IMR-90 (cell line): ENCODE measurements around the gene PATJ. TPM values are rescaled to one million over a fixed set of nuclear protein-coding genes. Genes with fewer than 3 reads are reported as not detected.
A peak's percentile ranks its signal among the peaks of the same experiment; 100 is the strongest.

Experiments used
- ATAC-seq: fragments of 200-7000 bp; cut with Tn5 transposase; 2 replicates; pipeline ENCODE4 v1.9.1; 2020; ENCODE audit warnings: low read depth, mild to moderate bottlenecking, moderate library complexity
- BruUV-seq: library from RNA; stranded (reverse); fragments of 400-500 nt; replicated peaks from 2 replicates; lab custom pipeline; 2021; lab: Mats Ljungman, UMichigan
- CTCF ChIA-PET: fragments of 300-600 bp; formaldehyde crosslinking; extraction: SDS; loops from one replicate; lab custom pipeline; 2021; ENCODE audit warnings: antibody characterized with exemption; lab: Yijun Ruan, JAX
- POLR2A ChIA-PET: fragments of 300-600 bp; sonication (Branson Sonifier 250); formaldehyde crosslinking; loops from one replicate; lab custom pipeline; 2022; ENCODE audit warnings: antibody characterized with exemption; ENCODE audit not compliant: unreplicated experiment; lab: Charles Lee
- DNase-seq: peaks from one replicate; pipeline ENCODE4 v3.0.0; 2013
- H2AFZ ChIP-seq: replicated peaks from 2 replicates; pipeline ENCODE3; 2013; ENCODE audit warnings: low read length, mild to moderate bottlenecking; ENCODE audit not compliant: poor library complexity
- H2AK5ac ChIP-seq: 2 replicates; pipeline ENCODE4 v1.6.1; 2013; ENCODE audit warnings: low read depth, low read length, inconsistent platforms
- H2AK9ac ChIP-seq: replicated peaks from 2 replicates; pipeline ENCODE3; 2013; ENCODE audit warnings: mild to moderate bottlenecking, low read depth, low read length, moderate library complexity; ENCODE audit not compliant: poor library complexity
- H2BK120ac ChIP-seq: 2 replicates; pipeline ENCODE4 v1.6.1; 2013; ENCODE audit warnings: low read depth, low read length, inconsistent platforms
- H2BK15ac ChIP-seq: 3 replicates; pipeline ENCODE4 v1.6.1; 2013; ENCODE audit warnings: low read depth, low read length, inconsistent platforms
- H2BK20ac ChIP-seq: 2 replicates; pipeline ENCODE4 v1.6.1; 2013; ENCODE audit warnings: low read depth, mild to moderate bottlenecking, inconsistent platforms, low read length, moderate library complexity
- H2BK5ac ChIP-seq: 2 replicates; pipeline ENCODE4 v1.6.1; 2013; ENCODE audit warnings: mild to moderate bottlenecking, low read depth, low read length, inconsistent platforms; ENCODE audit not compliant: poor library complexity, severe bottlenecking
- H3K14ac ChIP-seq: replicated peaks from 2 replicates; pipeline ENCODE4 v1.6.1; 2013; ENCODE audit warnings: low read depth, low read length, inconsistent platforms
- H3K18ac ChIP-seq: 2 replicates; pipeline ENCODE4 v1.6.1; 2013; ENCODE audit warnings: low read depth, low read length, control low read depth
- H3K23ac ChIP-seq: 2 replicates; pipeline ENCODE4 v1.6.1; 2013; ENCODE audit warnings: low read depth, low read length, inconsistent platforms
- H3K27ac ChIP-seq: 2 replicates; pipeline ENCODE4 v1.5.1; 2013; ENCODE audit warnings: mild to moderate bottlenecking, control low read depth, low read length; ENCODE audit not compliant: insufficient read depth
- H3K27me3 ChIP-seq: 2 replicates; pipeline ENCODE4 v1.6.1; 2013; ENCODE audit warnings: low read length; ENCODE audit not compliant: control insufficient read depth, insufficient read depth
- H3K36me3 ChIP-seq: 2 replicates; pipeline ENCODE4 v1.6.1; 2013; ENCODE audit warnings: low read length, mixed read lengths; ENCODE audit not compliant: control insufficient read depth, insufficient read depth
- H3K4ac ChIP-seq: 2 replicates; pipeline ENCODE4 v1.6.1; 2013; ENCODE audit warnings: low read depth, low read length, inconsistent platforms
- H3K4me1 ChIP-seq: 2 replicates; pipeline ENCODE4 v1.6.1; 2013; ENCODE audit warnings: low read length, mixed read lengths; ENCODE audit not compliant: control insufficient read depth, insufficient read depth
- H3K4me2 ChIP-seq: 2 replicates; pipeline ENCODE4 v1.6.1; 2013; ENCODE audit warnings: low read depth, mild to moderate bottlenecking, control low read depth, low read length, moderate library complexity
- H3K4me3 ChIP-seq: 2 replicates; pipeline ENCODE4 v1.5.1; 2013; ENCODE audit warnings: low read depth, mild to moderate bottlenecking, control low read depth, low read length, moderate library complexity; ENCODE audit not compliant: insufficient read depth
- H3K56ac ChIP-seq: 2 replicates; pipeline ENCODE4 v1.6.1; 2013; ENCODE audit warnings: low read length, inconsistent platforms; ENCODE audit not compliant: insufficient read depth; ENCODE audit errors: extremely low read depth
- H3K79me1 ChIP-seq, 2 experiments: 2 replicates each; pipeline ENCODE4 v1.6.1; 2013; ENCODE audit warnings: low read length in 2 of 2, inconsistent platforms in 1 of 2, low read depth in 1 of 2
- H3K9ac ChIP-seq: 2 replicates; pipeline ENCODE4 v1.6.1; 2013; ENCODE audit warnings: low read depth, low read length, control low read depth
- H3K9me1 ChIP-seq: 2 replicates; pipeline ENCODE4 v1.6.1; 2013; ENCODE audit warnings: low read length, inconsistent platforms; ENCODE audit not compliant: insufficient read depth
- H3K9me3 ChIP-seq: 2 replicates; pipeline ENCODE4 v1.6.1; 2013; ENCODE audit warnings: low read length; ENCODE audit not compliant: control insufficient read depth, insufficient read depth
- H4K20me1 ChIP-seq: 2 replicates; pipeline ENCODE4 v1.6.1; 2013; ENCODE audit warnings: low read length, inconsistent platforms; ENCODE audit not compliant: insufficient read depth
- H4K5ac ChIP-seq: 2 replicates; pipeline ENCODE4 v1.6.1; 2013; ENCODE audit warnings: mild to moderate bottlenecking, low read depth, low read length, control low read depth
- H4K8ac ChIP-seq, 2 experiments: 2 replicates each; pipeline ENCODE4 v1.6.1; 2013; ENCODE audit warnings: low read depth in 2 of 2, low read length in 2 of 2, control low read depth in 1 of 2, inconsistent platforms in 1 of 2
- H4K91ac ChIP-seq: 2 replicates; pipeline ENCODE4 v1.6.1; 2013; ENCODE audit warnings: low read depth, low read length, inconsistent platforms; ENCODE audit not compliant: insufficient read depth
- NFE2L2 ChIP-seq: fragments of 150-350 bp; IDR thresholded peaks from 2 replicates; pipeline ENCODE4 v1.6.1; 2016; ENCODE audit warnings: low read depth, mild to moderate bottlenecking, low read length
- RAD21 ChIP-seq: IDR thresholded peaks from 2 replicates; pipeline ENCODE4 v1.6.1; 2012; ENCODE audit warnings: low read length, improper control_type of control experiment
- SMC3 ChIP-seq: fragments of 150-350 bp; IDR thresholded peaks from 2 replicates; pipeline ENCODE4 v1.6.1; 2016; ENCODE audit warnings: low read depth, mild to moderate bottlenecking, antibody characterized with exemption, low read length, moderate library complexity
- WGBS, 2 experiments: methylation state at CpG; one replicate each; pipeline versions ENCODE4 v1.1.5 to v1.1.7; 2013; ENCODE audit warnings: missing lambda C conversion rate in 2 of 2; ENCODE audit not compliant: insufficient read length in 1 of 2; ENCODE audit errors: extremely low coverage in 2 of 2; 5-methylcytosine and 5-hydroxymethylcytosine counted together
- dilution Hi-C: fragments of 300-500 bp; cut with HindIII; formaldehyde crosslinking; loops from one replicate; pipeline ENCODE4 v1.14.3; 2018; ENCODE audit warnings: low sequenced_read_pairs; ENCODE audit not compliant: unreplicated experiment
- in situ Hi-C: fragments of 300-500 bp; cut with MboI; formaldehyde crosslinking; loops from 3 replicates; pipeline ENCODE4 v1.14.3; 2019; ENCODE audit warnings: low sequenced_read_pairs, inconsistent platforms, mixed read lengths
- intact Hi-C: fragments of 100-400 bp; cut with micrococcal nuclease; formaldehyde crosslinking; loops from 2 replicates; pipeline ENCODE4 v1.10.0; 2022
- polyA plus RNA-seq, 3 experiments: library from polyadenylated mRNA; depleted of rRNA; stranded (reverse); fragments of >200 nt; gene quantifications; 2 replicates each; pipeline ENCODE4 v1.2.3, GENCODE V29; 2012; ENCODE audit warnings: low replicate concordance in 1 of 3
- total RNA-seq: library from RNA; depleted of rRNA; stranded (reverse); fragments of >200 nt; gene quantifications from 2 replicates; pipeline ENCODE4 v1.2.3, GENCODE V29; 2012
- TF ChIP-seq, protein P1 (sequence below): conservative IDR thresholded peaks from 2 replicates; pipeline ENCODE4 v1.5.1; 2012; ENCODE audit warnings: mild to moderate bottlenecking, low read depth, low read length, improper control_type of control experiment

The PATJ gene
- total and polyA plus RNA-seq, 2 of the 4 experiments (the other 2 are of a cell fraction): 2.0 to 3.4 TPM

DNA sequence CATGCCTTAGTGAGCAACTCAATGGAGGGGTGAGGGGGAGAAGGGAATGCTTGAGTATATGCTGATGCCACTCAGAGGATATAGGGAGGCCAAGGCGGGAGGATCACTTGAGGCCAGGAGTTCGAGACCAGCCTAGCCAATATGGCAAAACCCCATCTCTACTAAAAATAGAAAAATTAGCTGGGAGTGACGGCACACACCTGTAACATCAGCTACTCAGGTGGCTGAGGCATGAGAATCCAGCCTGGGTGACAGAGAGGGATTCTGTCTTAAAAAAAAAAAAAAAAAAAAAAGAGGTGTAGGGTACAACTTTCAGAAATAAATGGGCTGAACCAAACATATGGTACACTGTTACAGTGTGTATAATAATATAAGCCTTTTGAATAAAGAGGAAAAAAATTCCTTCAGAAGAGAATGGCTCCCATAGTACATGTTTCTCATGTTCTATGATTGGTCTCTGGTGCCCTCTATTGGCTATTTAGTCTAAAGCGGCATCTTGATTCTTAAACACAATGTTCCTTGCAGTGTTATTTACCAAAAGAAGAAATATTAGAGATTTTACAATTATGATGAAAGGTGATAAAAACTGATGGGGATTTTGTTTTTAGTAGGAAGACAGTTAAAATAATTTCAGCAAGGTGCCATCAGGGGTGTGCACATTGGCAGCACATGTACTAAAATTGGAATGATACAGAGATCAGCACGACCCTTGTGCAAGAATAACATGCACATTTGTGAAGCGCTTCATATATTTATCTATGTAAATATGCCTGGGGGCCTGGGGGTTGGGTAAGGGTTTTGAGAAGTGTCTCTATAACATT is 109.8 kb downstream of the PATJ start:
- Histone ChIP-seq H2BK20ac (no peak overlapping the region), H3K9me3 (no peaks in the 10 kb centered on the region), H2AK5ac (no peak overlapping the region), H3K79me1 (no peaks in the 10 kb centered on the region), H3K56ac (no peak overlapping the region), H3K9me1 (no peaks in the 10 kb centered on the region), H2BK5ac (no peak overlapping the region), H3K9ac (no peak overlapping the region), H3K23ac (no peak overlapping the region), H4K91ac (no peak overlapping the region), H2AK9ac (no peak overlapping the region), H3K4me2 (no peak overlapping the region), H4K8ac (no peak overlapping the region), H3K14ac (no peak overlapping the region), H4K5ac (no peak overlapping the region), H3K4me1 (no peaks in the 10 kb centered on the region), H3K18ac (no peak overlapping the region), H3K4me3 (no peak overlapping the region), H4K20me1 (no peaks in the 10 kb centered on the region), H3K27me3 (peaks cover 2% of the 10 kb centered on the region; the same call in 1 of the 2 replicates), H2BK120ac (no peak overlapping the region), H3K27ac (no peak overlapping the region), H3K4ac (no peak overlapping the region), H2AFZ (no peak overlapping the region), H3K36me3 (no peaks in the 10 kb centered on the region), H2BK15ac (no peak overlapping the region)
- CTCF ChIA-PET: interaction anchor here (0.6 to 1.4 kb wide), 11 partner anchors 9 to 1892 kb away, joined by 3 to 10 read pairs (median 6); no protein-coding TSS in a partner anchor
- intact Hi-C loops: loop anchor here (1.0 to 5.0 kb wide), 9 partner anchors 125 to 1879 kb away; partner anchors contain the start of gene TM2D1
- no CpG with 5 or more reads among the region's 6 CpGs for WGBS, 2 experiments
- in situ Hi-C loops: loop anchor here (25.0 kb wide), 2 partner anchors 815 to 990 kb away; no protein-coding TSS in a partner anchor
- ATAC-seq (peak; percentile 87), DNase-seq (peak; percentile 79)
- TF ChIP-seq RAD21 (peak; percentile 90), SMC3 (peak; percentile 72), NFE2L2 (no peak)
- TF ChIP-seq, protein P1, sequence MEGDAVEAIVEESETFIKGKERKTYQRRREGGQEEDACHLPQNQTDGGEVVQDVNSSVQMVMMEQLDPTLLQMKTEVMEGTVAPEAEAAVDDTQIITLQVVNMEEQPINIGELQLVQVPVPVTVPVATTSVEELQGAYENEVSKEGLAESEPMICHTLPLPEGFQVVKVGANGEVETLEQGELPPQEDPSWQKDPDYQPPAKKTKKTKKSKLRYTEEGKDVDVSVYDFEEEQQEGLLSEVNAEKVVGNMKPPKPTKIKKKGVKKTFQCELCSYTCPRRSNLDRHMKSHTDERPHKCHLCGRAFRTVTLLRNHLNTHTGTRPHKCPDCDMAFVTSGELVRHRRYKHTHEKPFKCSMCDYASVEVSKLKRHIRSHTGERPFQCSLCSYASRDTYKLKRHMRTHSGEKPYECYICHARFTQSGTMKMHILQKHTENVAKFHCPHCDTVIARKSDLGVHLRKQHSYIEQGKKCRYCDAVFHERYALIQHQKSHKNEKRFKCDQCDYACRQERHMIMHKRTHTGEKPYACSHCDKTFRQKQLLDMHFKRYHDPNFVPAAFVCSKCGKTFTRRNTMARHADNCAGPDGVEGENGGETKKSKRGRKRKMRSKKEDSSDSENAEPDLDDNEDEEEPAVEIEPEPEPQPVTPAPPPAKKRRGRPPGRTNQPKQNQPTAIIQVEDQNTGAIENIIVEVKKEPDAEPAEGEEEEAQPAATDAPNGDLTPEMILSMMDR: peak; percentile 89
- dilution Hi-C loops: no loop called here
- no TSS peak for BruUV-seq
- POLR2A ChIA-PET: interaction anchor here (0.6 kb wide), 1 partner anchor 269 kb away, joined by 6 read pairs; no protein-coding TSS in a partner anchor
